Heart left ventricle (tissue), 13 donors: Measurements from ENCODE around the gene LTC4S.

Experiments
- POLR2A ChIP-seq, 2 donors: fragments of 450-650 bp; IDR thresholded peaks; one replicate each; pipeline ENCODE4 v1.6.1; 2017; ENCODE audit warnings: antibody characterized with exemption in 2 of 2, mild to moderate bottlenecking in 2 of 2, moderate library complexity in 2 of 2
- TF ChIP-seq, protein P1 (sequence below), 12 donors: fragments of 200-600 bp; sonication (generic) in 4 of 12; IDR thresholded peaks; one replicate each; pipeline versions ENCODE4 v1.5.0 to v1.8.0; 2018 to 2022; ENCODE audit warnings: antibody characterized with exemption in 12 of 12, mild to moderate bottlenecking in 5 of 12
- donor health status: ischemic (EF 13 %, LVEDD 7.1; RV severe dilation, severe dysfunction).
- donor health status: DM: no; HTN: yes; CAD: no.
- donor health status: DM: no; HTN: no; CAD: no.
- donor health status: ischemic (EF 25% LVEDD 6.9; RV normal size, moderate dysfunction).
- donor health status: ischemic (EF 25% LVEDD 5.7; RV mildly dilated, moderate dysfunction).
- donor health status: ischemic (EF 35%, LVEDD 5.7; RV mildly dilated, moderate dysfunction).
- donor health status: nonischemic (EF 11% LVEDD 7.7; RV severe dilation, severe dysfunction).
- donor health status: DM: yes; HTN: yes; CAD: no.
- donor health status: PGD.
- donor health status: ischemic (EF 29% LVEDD 5.4; RV normal size, mild dysfunction).
- donor health status: nonischemic (EF 23%, LVEDD 6.1; RV moderate dilation, normal function).

DNA sequence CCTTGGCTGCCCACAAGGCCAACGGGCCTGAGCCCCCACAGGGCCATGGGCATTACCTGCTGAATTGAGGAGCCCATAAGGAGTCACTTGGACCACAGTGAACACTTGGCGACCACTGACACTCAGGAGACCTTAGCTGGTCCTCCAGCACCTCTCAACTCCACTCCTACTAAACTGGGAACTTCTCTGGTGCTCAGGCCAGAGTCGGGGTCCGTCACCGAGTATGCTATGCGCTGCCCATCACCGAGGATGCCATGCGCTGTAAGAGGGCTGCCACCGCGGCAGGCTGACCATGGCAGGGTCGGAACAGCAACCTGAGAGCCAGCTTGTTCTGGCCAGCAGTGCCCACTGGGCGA, 26.3 kb downstream of the LTC4S start:
- no peak for TF ChIP-seq POLR2A (IDR thresholded peaks at IDR 0.05)
- TF ChIP-seq, protein P1, sequence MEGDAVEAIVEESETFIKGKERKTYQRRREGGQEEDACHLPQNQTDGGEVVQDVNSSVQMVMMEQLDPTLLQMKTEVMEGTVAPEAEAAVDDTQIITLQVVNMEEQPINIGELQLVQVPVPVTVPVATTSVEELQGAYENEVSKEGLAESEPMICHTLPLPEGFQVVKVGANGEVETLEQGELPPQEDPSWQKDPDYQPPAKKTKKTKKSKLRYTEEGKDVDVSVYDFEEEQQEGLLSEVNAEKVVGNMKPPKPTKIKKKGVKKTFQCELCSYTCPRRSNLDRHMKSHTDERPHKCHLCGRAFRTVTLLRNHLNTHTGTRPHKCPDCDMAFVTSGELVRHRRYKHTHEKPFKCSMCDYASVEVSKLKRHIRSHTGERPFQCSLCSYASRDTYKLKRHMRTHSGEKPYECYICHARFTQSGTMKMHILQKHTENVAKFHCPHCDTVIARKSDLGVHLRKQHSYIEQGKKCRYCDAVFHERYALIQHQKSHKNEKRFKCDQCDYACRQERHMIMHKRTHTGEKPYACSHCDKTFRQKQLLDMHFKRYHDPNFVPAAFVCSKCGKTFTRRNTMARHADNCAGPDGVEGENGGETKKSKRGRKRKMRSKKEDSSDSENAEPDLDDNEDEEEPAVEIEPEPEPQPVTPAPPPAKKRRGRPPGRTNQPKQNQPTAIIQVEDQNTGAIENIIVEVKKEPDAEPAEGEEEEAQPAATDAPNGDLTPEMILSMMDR (IDR thresholded peaks at IDR 0.05), result no peak
